HG03457 (cell line): Measurements from ENCODE around the gene PAXX.

Experiments used
- ATAC-seq: cut with Tn5 transposase; IDR thresholded peaks from one replicate; pipeline ENCODE4 v1.9.1; 2021; ENCODE audit warnings: moderate number of reproducible peaks; ENCODE audit not compliant: unreplicated experiment

The PAXX gene

DNA sequence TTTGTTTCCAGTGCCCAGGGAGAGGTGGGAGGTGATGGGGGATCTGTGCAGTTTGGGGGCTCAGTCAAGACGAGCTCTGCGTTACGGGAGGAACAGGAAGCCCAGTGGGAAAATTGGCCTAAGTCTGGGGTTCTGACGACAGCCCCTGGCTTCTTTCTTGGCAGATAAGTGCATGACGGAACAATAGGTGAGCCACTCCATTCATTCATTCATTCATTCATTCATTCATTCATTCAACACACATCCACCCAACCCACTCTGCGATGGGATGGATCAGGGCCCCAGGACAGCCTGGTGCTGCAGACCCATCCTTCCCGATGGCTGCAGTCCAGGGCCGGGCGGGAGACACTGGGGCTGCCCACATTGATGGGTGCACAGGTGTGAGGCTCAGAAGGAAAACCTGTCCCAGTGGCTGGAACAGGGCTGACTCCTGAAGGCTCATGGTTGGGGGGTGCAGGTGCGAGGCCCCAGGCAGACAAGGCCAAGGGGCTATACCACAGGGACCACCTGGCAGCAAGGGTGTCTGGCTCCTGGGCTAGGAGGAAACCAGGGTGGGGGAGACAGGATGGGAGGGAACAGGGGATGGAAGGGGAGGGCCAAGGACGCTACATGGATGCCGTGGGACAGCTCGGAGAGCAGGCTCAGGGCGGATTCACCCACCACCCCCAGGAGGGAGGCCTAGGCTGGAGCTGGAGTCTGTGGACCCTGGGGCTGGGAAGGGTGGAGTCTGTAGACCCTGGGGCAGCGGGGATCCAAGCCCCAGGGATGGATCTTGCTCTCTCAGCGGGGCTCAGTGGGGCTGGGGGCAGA lies 11.3 kb upstream of the PAXX start:
- ATAC-seq = no peak

GRCh38 chr9:136981588-136982231 lies 10.5 kb upstream of the PAXX start:
- no peak for ATAC-seq

GRCh38 chr9:136982232-136983051 lies 9.8 kb upstream of the PAXX start, which contains the start of gene LCNL1:
LCNL1 (plus strand) TSS chr9:136982993; CDS start chr9:136983587, 594 bp downstream.
- ATAC-seq = no peak

- no peak for ATAC-seq
Measured at GRCh38 chr9:136983167-136983566, 9.1 kb upstream of the PAXX start.

GRCh38 chr9:136983656-136984314 lies 8.4 kb upstream of the PAXX start:
- ATAC-seq = no peak

DNA sequence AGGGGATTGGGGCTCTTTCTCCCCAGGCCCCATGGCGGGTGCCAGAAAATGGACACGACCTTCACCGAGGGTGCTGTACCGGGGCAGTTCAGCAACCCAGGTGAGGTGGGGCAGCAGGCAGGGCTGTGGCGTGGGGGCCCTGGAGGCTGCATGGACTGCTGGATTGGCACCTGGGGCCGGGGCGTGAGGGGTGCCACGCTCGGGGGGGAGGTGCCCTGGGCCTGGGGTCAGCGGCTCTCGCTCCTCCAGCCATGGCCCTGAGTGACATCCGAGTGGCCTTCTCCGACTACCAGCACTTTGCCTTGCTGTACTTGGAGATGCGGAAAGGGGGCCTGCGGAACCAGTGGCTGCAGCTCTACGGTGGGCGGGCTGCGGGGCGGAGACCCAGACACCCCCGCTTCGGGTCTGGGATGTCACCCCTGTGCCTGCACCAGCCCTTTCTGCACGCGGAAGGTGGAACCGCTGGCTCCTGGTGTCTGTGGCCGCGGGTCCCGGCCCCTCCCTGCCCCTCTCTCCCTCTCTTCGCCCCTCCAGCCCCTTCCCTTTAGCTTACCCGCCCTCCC lies 7.7 kb upstream of the PAXX start:
- no peak for ATAC-seq

DNA sequence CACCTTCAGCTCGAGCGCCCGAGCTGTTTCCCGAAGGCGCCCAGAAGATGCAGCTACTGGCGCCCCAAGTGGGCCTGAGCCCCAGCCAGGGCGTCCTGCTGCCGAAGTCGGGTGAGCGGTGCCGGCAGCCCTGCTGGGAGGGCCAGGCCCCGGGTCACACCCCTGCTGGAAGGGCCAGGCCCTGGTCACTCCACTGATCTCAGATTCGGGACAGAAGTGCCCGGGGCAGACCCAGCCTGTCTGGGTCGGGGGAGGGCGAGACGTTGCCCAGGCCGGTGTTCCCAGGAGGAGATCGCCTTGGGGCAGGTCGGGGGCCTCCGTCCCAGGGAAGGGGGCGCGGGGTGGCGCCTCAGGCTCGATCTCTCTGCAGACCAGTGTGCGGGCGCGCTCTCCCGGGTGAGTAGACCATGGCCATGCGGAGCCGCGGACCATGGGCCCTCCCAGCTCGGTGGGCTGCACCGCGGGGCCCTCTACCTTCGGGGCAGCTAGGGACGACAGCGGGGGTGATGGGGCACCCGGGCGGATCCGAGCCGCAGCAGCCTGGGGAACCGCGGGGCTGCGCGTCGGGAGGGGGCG lies 7.1 kb upstream of the PAXX start:
- ATAC-seq = no peak

GRCh38 chr9:136985853-136986252 lies 6.4 kb upstream of the PAXX start:
- ATAC-seq = no peak

DNA sequence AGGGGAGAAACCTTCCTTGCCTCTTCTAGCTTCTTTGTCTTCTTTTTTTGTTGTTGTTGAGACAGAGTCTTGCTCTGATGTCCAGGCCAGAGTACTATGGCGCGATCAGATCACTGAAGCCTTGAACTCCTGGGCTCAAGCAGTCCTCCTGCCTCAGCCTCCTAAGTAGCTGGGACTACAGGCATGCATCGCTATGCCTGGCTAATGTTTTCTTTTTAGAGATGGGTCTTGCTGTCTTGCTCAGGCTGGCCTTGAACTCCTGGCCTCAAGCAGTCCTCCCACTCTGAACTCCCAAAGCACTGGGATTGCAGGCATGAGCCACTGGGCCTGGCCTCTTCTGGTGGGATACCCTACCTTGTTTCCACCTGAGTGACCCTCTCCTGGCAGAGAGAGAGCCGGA lies 3.4 kb upstream of the PAXX start:
- no peak for ATAC-seq

GRCh38 chr9:136990242-136990911 lies 1.8 kb upstream of the PAXX start:
- ATAC-seq = no peak

DNA sequence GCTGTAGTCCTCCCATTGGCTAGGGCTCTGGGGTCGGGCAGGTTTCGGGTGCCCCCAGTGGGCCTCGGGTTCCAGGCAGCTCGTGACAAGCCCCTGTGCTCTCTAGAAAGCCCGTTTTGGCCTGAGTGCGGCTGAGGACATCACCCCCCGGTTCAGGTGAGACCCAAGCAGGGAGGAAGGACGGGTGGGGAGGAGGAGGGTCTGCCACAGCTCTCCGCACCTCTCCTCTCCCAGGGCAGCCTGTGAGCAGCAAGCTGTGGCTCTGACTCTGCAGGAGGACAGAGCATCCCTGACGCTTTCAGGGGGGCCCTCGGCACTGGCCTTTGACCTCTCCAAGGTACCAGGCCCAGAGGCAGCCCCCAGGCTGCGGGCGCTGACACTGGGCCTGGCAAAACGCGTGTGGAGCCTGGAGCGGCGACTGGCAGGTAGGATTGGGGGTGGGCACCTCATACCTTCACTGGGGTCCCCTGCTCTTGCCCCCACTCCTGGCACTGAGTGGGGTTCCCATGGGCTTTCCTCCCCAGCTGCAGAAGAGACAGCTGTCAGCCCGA lies 672 bp downstream of the PAXX start:
- ATAC-seq = no peak

DNA sequence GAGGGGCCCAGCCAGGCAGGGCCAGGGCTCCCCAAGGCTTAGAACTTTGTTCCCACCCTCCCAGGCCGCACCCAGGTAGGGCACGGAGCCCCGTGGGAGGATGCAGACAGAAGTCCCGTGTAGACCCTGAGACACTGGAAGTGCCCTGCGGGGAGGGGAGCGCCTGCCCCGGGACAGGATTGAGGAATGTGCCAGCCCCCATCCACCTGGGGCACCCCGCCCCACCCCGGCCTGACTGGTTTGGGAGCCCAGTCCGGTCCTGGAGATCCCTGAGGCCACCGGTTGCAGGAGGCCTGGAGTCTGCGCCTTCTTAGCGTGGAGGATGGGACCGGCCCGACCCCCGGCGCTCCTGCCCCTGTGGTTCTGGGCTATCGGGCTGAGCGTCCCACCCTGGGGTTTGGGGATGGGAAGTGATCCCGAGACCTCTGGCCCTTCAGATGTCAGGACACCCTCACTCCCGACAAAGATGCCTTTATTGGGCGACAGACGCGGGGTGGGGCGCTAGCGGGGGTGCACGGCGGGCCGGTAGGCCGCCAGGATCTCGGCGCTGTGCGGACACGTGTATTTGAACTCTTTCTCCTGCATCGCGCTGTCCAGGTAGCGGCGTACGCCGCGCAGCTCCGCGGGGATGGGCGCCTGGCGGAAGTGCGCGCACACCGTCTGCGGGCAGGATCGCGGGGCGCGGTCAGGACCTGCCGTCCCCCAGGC lies 2.1 kb downstream of the PAXX start:
- ATAC-seq = no peak

GRCh38 chr9:136994888-136995230 lies 2.6 kb downstream of the PAXX start:
- ATAC-seq = no peak

GRCh38 chr9:136995362-136995761 lies 3.1 kb downstream of the PAXX start:
- ATAC-seq = no peak

- ATAC-seq = no peak
Measured at GRCh38 chr9:136995772-136996311, 3.6 kb downstream of the PAXX start.

DNA sequence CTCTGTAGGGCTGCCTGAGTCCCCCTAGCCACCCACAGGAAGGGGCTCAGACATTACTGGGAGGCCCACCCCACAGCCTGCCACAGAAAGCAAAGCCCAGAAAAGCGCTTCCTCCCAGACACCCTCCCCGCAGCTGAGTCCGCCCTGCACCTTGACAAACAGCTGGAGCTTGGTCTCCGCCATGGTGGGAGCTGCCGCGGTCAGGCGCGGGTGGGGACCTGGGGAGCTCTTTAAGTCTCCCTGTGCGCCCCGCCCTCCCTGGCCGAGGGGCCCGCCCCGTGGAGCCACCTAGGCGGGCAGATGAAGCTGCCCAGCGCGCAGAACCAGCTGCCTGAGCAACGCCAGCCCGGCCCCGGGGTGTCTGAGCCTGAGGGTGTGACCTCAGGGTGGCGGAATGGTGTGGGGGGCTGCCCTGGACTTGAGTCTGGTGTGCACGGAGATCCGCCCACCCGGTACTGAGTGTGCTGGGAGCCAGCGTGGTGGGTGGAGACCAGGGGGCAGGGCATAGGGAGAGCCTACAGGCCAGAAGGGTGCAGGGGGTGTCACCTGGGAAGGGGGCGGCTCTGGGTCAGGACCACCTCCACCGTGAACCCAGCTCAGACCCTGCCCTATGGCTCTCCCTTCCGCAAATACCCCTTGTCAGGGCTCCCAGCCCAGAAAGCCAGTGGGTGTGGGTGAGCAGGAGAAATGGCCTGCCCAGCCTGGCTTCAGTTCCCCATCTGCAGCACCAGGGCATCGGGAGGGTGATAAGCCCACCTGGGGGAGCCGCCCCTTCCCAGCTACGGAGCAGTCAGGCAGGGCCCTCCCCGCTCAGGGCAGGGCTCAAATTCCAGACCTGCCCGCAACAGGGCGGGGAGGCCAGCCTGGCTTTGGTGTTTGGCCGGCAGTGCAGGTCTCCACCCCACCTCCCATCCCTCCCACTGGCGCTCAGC lies 4.4 kb downstream of the PAXX start, which contains the start of gene CLIC3:
TSS of gene CLIC3 (minus strand) at position 208 of the 932 bp plus-strand sequence. CDS start at position 183, 25 bp downstream.
- no peak for ATAC-seq

DNA sequence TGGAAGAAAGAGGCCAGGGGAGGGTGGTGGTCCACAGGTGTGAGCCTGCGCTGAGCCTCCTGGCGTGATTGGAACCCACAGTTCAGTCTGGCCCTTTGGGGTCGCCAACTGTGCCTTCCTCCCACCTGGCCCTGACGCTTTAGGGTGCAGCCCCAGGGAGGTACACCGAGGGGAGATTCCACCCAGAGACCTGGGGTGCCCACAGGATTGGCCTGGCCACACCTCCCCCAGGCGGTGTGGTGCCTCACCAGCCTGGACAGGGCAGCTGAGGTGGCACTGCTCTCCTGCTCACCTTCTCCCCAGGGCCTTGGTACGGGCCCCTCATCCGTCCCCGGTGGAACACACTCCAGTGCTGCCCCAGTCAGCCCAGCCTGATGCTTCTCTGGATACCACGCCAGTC lies 5.1 kb downstream of the PAXX start:
- ATAC-seq = no peak

DNA sequence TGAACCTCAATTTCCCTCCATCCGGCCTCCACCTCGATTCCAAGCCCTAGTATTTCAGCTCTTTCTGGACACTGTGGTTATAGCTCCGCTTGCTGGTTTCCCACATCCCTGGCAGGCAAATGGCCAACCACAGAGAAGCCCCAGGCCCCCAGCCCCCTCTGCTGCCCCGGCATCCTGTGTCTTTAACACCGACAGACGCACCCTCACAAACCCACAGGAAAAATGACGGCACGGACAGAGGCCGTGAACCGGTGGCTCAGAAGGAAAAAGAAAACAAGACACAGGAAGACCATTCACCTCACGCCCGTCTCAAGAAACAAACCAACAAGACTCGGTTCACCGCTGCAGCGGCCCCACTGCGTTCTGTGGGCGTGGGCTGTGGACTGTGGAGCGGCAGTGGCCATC lies 5.6 kb downstream of the PAXX start:
- no peak for ATAC-seq
